ENCODE data around the gene ALX4.

The ALX4 gene

DNA sequence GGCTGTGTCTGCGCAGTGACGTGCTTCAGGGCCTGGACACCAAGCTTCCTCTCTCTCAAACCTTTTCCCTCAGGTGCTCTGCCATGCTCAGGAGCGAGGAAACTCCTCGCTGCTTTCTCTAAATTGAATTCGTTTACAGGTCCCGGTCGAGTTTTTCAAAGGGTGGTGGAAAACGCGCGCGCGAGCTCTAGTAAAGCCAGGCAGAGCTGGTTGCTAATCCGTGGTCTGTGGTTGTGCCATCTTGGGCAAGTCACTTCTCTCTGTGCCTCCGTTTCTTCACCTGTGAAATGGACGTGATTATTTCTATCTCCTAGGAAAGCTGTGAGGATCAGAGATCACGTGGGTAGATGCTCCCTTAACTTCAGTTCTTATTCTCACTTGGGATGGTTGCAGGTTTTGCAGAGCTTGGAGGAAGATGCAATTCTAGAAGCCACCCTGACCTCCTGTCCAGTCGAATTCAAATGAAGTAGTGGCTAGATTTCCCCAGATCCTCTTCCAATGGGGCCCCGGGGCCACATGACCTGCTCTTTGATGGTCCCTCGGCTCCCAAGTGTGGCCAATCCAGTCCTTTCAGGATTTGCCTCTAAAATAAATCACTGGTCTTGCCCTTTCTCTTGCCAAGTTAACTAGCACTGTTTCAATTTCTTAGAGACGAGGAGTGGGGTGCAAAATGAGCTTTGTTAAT lies 10.5 kb upstream of the ALX4 start:
- Histone ChIP-seq H3K27me3 (peaks cover 100% of the 10 kb centered on the region), H3K4me1 (ENCODE audit: control insufficient read depth in 1 of 2, insufficient read depth in 1 of 2, low read depth in 1 of 2, low read length in 1 of 2) (no peaks in the 10 kb centered on the region), H3K36me3 (no peaks in the 10 kb centered on the region), H3K9me3 (no peaks in the 10 kb centered on the region), H3K27ac (no peak overlapping the region), H3K4me3 (ENCODE audit: low read depth in 1 of 2, low read length in 1 of 2) (no peak overlapping the region)
- TF ChIP-seq, protein P1, sequence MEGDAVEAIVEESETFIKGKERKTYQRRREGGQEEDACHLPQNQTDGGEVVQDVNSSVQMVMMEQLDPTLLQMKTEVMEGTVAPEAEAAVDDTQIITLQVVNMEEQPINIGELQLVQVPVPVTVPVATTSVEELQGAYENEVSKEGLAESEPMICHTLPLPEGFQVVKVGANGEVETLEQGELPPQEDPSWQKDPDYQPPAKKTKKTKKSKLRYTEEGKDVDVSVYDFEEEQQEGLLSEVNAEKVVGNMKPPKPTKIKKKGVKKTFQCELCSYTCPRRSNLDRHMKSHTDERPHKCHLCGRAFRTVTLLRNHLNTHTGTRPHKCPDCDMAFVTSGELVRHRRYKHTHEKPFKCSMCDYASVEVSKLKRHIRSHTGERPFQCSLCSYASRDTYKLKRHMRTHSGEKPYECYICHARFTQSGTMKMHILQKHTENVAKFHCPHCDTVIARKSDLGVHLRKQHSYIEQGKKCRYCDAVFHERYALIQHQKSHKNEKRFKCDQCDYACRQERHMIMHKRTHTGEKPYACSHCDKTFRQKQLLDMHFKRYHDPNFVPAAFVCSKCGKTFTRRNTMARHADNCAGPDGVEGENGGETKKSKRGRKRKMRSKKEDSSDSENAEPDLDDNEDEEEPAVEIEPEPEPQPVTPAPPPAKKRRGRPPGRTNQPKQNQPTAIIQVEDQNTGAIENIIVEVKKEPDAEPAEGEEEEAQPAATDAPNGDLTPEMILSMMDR (IDR thresholded peaks at IDR 0.05) = no peak

GRCh38 chr11:44319552-44320288 lies 9.8 kb upstream of the ALX4 start:
- no peak overlapping the region for H3K4me3 ChIP-seq (ENCODE audit: low read depth in 1 of 2, low read length in 1 of 2)

DNA sequence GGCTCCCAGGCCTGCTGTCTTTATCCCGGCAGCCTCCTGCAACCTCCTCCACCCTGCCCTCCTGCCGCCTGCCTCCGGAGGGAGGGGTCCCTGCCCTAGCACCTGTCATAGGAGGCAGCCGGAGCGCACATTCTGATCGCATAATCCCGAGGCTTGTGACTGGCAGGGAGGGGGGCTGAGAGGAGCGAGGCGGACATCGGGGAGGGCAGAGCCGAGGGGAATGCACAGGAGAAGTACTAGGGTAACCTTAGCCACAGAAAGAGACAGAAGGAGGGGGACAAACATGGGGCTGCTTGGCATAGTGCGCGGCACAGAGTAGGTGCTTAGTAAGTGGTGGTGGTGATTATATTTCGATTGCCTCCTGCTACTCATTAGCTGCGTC lies 9.2 kb upstream of the ALX4 start:
- H3K4me1 ChIP-seq (ENCODE audit: control insufficient read depth in 1 of 2, insufficient read depth in 1 of 2, low read depth in 1 of 2, low read length in 1 of 2) = no peaks in the 10 kb centered on the region
- H3K4me3 ChIP-seq (ENCODE audit: low read depth in 1 of 2, low read length in 1 of 2) = no peak overlapping the region
- peaks cover 100% of the 10 kb centered on the region for H3K27me3 ChIP-seq
- H3K27ac ChIP-seq = no peak overlapping the region
- TF ChIP-seq, protein P1 (IDR thresholded peaks at IDR 0.05) = no peak
- no peaks in the 10 kb centered on the region for H3K9me3 ChIP-seq
- no peaks in the 10 kb centered on the region for H3K36me3 ChIP-seq

More at GRCh38 chr11:44319552-44320288, 9.8 kb upstream of the ALX4 start:
- Histone ChIP-seq H3K36me3 (no peaks in the 10 kb centered on the region), H3K9me3 (no peaks in the 10 kb centered on the region), H3K27ac (no peak overlapping the region), H3K4me1 (ENCODE audit: control insufficient read depth in 1 of 2, insufficient read depth in 1 of 2, low read depth in 1 of 2, low read length in 1 of 2) (no peaks in the 10 kb centered on the region), H3K27me3 (peaks cover 100% of the 10 kb centered on the region)
- TF ChIP-seq, protein P1 (IDR thresholded peaks at IDR 0.05) = no peak

DNA sequence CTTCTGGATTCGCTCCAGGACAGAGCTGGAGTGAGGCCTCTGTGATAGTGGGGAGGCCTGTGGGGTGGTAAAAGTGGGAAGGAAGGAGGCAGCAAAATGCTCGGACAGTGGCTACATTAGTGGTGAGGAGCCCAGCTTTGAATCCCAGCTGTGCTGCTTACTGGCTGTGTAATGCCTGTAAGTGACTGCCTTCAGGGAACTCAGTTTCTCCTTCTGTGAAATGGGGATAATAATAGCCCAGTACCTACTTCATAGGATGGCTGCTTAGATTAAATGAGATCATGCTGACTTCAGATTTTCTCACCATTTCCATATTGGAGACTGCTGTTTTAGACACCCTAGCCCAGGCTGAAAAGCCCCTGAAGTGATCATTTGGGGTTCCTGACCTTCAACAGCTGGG lies 8.4 kb upstream of the ALX4 start:
- TF ChIP-seq, protein P1 (IDR thresholded peaks at IDR 0.05) = no peak
- Histone ChIP-seq H3K4me1 (ENCODE audit: control insufficient read depth in 1 of 2, insufficient read depth in 1 of 2, low read depth in 1 of 2, low read length in 1 of 2) (no peaks in the 10 kb centered on the region), H3K27ac (no peak overlapping the region), H3K9me3 (no peaks in the 10 kb centered on the region), H3K27me3 (peaks cover 100% of the 10 kb centered on the region), H3K36me3 (no peaks in the 10 kb centered on the region), H3K4me3 (ENCODE audit: low read depth in 1 of 2, low read length in 1 of 2) (no peak overlapping the region)

DNA sequence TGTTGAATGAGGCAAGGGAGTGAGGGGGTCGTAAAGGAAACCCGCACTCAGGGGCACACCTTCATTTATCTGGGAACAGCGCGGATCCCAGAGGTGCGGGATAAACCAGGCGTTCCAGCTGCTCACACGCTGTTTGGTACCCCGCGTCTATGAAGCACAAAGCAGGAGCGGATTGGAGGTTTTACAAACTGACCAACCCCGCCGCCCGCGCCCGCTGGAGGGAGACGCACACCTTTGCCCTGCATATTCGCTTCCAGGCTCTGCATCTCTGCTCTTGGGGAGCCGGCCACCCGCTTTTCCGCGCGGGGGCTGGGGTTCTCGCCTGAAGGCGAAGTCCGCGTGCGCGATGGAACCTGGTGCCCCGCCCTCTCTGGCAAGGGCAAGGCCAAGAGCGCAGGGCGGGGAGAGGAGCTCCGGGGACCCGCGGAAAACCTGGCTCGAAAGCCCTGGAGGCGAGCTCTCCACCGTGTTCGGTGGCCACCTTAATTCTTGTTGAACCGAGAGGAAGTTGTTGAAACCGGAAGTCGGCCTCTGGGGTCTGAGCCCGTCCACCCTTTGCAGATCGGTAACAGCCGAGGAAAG lies 6.8 kb upstream of the ALX4 start:
- TF ChIP-seq, protein P1 (IDR thresholded peaks at IDR 0.05) = no peak
- Histone ChIP-seq H3K9me3 (no peaks in the 10 kb centered on the region), H3K4me3 (ENCODE audit: low read depth in 1 of 2, low read length in 1 of 2) (no peak overlapping the region), H3K27ac (no peak overlapping the region), H3K27me3 (peaks cover 100% of the 10 kb centered on the region), H3K4me1 (ENCODE audit: control insufficient read depth in 1 of 2, insufficient read depth in 1 of 2, low read depth in 1 of 2, low read length in 1 of 2) (no peaks in the 10 kb centered on the region), H3K36me3 (no peaks in the 10 kb centered on the region)
